ENCODE data around the gene VDR.

- TF ChIP-seq POLR2AphosphoS5 (IDR thresholded peaks at IDR 0.05) (no peak), POLR2A (IDR thresholded peaks at IDR 0.05) (no peak)
These were observed 36.8 kb downstream of the VDR start for GRCh38 chr12:47868041-47868440.

All from spleen (tissue), 3 donors.